ENCODE data around the gene CORIN.

GRCh38 chr4:47675806-47676205 lies 162.1 kb downstream of the CORIN start:
- TF ChIP-seq HDGF (IDR thresholded peaks at IDR 0.05; ENCODE audit: borderline replicate concordance) (no peak), PKNOX1 (IDR thresholded peaks at IDR 0.05) (no peak), FOXK2 (IDR thresholded peaks at IDR 0.05) (no peak), L3MBTL2 (conservative IDR thresholded peaks at IDR 0.05) (no peak), ELF4 (IDR thresholded peaks at IDR 0.05) (no peak), SP1 (IDR thresholded peaks at IDR 0.05) (no peak), NFRKB (IDR thresholded peaks at IDR 0.05) (no peak)

Data from HEK293T (cell line).